ENCODE data around the gene HERPUD1.

Gene HERPUD1

DNA sequence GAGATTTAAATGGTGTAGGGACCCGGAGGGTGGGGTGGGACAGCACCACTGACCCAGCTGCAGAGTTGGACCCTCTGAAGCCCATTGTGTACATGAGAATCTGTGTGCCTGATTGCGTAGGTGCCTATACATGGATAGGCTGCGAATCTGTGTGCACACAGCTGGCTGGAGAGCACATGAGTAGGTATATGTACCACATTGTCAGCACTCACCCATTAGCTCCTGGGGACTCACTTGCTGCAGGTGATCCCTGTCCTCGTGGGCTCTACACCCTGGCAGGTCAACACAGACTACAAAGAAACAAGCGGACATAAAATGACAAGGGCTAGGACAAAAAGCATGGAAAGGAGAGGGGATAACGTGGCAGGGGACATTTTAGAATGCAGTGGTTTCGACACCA lies 18.5 kb downstream of the HERPUD1 start:
- no peak for DNase-seq (ENCODE audit: low read depth)
- no peak overlapping the region for H3K4me3 ChIP-seq (ENCODE audit: low read depth, low read length)

DNA sequence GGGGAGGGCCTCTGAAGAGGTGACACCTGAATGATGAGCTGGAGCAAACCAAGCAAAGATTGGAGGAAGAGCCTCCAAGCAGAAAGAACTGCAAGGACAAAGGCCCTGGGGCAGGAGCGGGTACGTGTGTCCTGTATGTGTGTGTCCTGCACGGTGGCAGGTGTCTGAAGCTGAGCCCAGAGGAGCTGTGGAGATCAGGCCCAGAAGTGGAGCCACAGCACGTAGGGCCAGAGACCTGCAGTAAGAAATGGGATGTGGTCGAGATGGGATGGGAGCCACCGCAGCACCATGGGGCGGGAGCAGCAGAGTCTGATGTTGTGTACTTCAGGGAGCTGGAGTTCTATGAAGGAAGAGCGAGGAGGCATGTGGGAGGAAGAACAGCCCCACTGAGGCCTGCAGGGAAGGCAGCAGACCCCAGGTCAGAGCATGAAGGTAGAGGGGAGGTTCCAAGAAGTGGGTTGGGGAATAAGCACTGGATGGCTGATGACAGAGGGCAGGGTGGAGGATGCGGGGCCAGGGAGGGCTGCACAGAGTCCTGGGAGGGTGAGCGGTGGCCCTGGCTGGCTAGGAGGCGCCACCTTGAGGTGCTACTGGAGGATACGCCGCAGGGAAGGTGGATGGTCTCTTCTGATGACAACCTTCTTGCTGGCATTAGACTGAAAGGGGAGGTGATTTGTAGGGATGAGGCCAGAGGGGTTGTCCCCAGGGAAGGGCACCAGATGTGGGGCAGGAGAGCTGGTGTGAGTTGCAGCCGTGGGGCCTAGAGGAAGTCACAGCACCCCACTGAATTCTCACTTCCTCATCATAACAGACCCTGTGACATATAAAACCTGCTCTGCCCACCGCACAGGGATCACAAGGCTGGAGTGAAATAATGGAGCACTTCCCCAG lies 19.2 kb downstream of the HERPUD1 start:
- DNase-seq (ENCODE audit: low read depth) = no peak
- H3K4me3 ChIP-seq (ENCODE audit: low read depth, low read length) = no peak overlapping the region

DNA sequence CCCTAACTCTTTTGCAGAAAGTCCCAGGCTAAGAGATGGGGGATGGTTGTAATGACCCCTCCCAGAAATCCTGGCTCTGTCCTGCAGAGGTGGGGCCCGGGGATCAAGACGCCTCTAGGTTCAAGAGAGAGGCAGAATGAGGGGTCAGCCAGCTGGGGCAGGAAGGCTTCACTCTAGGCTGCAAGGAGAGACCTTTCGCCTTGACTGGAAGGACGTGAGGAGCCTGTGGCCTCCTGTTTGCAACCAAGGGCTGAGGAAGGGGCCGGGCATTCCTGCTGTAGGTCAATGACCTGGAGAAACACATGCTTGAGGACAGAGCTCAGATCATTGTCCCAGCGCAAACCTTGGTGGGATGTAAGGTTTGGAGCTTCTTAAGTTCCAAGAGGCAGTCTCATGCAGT lies 21.1 kb downstream of the HERPUD1 start:
- no peak for DNase-seq (ENCODE audit: low read depth)
- no peak overlapping the region for H3K4me3 ChIP-seq (ENCODE audit: low read depth, low read length)

DNA sequence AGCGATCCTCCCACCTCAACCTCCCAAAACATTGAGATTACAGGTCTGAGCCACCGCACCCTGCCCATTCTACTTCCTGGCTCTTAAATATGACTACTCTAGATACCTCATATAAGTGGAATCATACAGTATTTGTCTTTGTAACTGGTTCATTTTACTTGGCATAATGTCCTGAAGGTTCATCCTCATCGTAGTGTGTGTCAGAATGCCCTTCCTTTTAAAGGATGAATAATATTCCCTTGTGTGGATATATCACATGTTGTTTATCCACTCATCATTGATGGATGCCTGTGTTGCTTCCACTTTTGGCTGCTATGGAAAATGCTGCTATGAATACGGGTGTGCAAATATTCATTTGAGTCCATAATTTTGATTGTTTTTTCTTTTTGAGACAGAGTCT lies 24.1 kb downstream of the HERPUD1 start:
- DNase-seq (ENCODE audit: low read depth) = no peak
- H3K4me3 ChIP-seq (ENCODE audit: low read depth, low read length) = no peak overlapping the region

DNA sequence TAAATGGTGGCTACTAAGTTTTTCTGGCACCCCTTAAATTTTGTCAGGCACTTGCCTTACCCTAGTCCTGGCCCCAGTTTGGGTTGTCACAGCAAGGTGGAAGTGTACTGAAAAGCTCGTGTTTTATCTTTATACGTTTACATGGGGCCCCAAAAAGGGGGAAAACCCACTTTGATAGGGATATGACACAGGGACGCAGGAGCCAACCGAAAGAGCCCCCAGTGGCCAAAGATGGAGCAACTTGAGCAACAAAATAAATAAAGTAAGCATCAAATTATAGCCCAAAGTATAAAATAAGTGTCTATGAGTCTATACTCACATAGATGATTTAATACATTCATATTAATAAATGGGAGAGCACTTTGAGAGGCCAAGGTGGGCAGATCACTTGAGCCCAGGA lies 24.8 kb downstream of the HERPUD1 start:
- DNase-seq (ENCODE audit: low read depth) = no peak

DNA sequence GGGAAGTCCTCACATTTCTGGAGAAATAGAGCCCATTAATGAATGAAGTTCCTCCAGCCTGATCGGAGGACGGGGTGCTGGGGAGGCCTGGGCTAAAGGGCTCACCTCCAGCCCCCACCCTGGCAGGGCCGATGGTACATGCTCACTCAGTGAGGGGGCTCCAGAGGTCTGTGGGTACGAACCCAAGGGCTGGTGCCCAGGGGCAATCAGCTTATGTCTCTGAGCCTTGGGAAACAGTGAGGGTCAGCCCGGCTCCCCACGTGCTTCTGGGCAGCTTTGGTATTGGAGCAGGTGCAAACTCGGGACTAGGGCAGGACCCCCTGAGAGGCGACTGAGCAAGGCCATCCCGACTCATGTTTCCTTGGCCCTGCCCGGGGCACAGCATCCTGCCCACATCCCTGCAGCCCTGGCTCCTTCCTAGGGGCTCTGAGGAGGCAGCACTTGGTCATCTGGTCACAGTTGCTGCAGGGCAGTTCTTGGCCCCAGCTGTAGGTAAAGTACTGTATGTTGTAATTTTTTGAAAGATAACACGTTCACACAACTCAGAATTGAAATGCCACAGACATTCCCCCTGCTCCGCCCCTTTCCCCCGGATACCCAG lies 28.8 kb downstream of the HERPUD1 start:
- DNase-seq (ENCODE audit: low read depth) = no peak
- H3K4me3 ChIP-seq (ENCODE audit: low read depth, low read length) = no peak overlapping the region

More for the DNA sequence above, 24.8 kb downstream of the HERPUD1 start:
- H3K4me3 ChIP-seq (ENCODE audit: low read depth, low read length) = no peak overlapping the region

DNA sequence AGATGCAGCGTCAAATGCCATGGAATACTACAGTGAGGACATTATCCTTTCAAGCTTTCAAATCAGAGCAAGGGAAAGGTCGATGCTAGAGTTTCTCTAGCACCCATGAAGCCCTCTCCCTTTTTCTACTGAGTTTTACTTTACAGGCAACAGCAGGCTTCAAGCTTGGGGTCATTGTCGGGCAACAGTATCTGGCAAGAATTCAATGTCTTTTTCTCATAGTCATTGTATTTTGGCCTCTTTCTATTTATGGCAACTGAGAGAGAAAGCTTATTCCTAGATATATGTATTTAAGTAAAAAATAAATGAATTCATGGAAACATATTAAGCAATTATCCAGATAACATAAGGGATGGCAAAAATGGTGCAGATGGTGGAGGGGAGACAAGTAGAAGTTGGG lies 29.4 kb downstream of the HERPUD1 start:
- DNase-seq (ENCODE audit: low read depth) = no peak

DNA sequence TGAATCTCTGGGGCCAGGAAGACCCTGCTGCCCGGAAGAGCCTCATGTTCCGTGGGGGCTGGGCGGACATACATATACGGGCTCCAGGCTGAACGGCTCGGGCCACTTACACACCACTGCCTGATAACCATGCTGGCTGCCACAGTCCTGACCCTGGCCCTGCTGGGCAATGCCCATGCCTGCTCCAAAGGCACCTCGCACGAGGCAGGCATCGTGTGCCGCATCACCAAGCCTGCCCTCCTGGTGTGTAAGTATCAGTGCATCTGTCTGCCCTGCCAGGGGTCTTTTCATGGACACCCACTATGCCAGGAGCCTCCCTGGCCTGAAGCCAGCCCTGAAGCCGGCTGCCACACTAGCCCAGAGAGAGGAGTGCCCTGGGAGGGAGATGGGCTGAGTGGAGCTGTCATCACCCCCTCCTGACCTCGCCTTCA lies 29.9 kb downstream of the HERPUD1 start, which contains the start of gene CETP:
Gene CETP (plus strand): TSS at position 100 of the 431 bp plus-strand sequence. CDS start 30 bp downstream, at position 130.
- no peak within 1 kb of the TSS for H3K4me3 ChIP-seq (ENCODE audit: low read depth, low read length)
- DNase-seq (ENCODE audit: low read depth) = no peak

More for the DNA sequence above, 29.4 kb downstream of the HERPUD1 start:
- H3K4me3 ChIP-seq (ENCODE audit: low read depth, low read length) = no peak overlapping the region

DNA sequence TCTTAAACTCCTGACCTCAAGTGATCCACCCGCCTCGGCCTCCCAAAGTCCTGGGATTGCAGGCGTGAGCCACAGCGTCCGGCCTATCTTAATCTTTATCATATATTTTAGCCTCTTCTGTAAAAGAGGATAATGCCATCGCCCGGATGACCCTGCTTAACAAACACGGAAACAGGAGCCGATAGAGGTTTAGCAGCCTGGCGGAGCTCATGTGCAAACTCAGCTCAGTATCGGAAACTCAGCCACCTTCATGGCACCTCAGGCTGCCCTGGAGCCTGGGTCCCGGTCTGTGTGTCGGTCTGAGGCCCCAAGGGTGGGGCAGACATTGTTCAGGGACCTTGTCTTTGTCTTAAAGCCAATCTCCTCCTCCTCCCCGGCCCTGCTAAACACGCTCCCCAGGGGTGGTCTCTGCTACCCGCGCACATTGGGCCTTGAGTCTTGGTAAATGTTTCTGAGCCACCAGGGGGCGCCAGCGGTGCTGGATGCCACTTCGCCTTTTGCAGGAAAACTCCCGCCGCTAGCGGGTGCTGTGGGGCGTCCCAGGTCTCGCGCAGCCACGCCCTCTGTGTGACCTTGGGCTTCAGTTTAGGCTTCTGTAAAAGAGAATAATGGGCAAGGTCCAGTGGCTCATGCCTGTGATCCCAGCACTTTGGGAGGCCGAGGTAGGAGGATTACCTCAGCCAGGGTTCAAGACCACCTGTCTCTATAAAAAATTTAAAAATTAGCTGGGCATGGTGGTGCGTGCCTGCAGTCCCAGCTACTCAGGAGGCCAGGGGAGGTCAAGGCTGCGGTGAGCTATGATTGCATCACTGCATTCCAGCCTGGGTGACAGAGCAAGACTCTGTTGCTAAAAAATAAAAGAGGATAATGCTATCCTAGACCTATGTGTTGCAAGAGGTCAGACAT lies 32.6 kb downstream of the HERPUD1 start:
- DNase-seq (ENCODE audit: low read depth) = peak; percentile 76
- H3K4me3 ChIP-seq (ENCODE audit: low read depth, low read length) = no peak overlapping the region

DNA sequence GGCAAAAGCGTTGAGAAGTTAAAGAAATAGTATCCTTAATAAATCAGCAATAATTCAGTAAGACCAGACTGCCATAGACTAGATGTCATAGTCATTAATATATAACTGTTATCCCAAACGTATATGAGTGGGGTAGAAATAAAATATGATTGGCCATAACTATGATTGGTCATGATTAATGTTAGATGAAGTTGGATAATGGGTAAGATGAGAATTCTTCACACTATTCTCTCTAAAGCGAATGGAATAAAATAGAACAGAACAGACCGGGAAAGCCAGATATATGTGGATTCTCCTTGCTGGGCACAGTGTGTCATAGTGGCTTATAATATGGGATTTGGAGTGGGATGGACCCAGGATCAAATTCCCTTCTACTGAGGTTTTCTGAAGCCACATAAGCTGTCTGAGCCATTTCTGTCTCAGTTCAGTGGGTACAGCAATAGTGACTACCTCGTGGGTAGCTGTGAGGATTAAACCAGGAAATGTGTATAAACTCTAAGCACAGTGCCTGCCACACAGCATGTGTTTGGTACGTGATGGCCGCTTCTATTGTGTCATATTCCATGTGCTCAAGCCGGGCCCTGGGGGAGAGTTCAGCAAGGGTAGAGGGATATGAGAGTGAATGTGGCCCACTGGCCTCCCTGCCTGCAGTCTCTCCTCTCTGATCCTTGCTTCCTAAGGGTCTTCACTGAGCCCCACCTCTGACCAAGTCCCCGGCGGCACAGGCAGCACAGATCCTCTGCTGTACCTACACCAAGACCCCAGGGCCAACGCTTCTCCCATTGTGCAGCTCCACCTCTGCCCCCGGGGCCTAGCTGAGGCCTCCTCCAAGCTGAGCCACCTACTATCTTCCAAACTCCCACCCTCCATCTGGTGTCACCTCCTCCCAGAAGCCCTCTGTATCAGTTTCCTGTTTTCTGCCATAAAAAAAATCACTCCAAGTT lies 33.5 kb downstream of the HERPUD1 start:
- DNase-seq (ENCODE audit: low read depth) = no peak
- no peak overlapping the region for H3K4me3 ChIP-seq (ENCODE audit: low read depth, low read length)

DNA sequence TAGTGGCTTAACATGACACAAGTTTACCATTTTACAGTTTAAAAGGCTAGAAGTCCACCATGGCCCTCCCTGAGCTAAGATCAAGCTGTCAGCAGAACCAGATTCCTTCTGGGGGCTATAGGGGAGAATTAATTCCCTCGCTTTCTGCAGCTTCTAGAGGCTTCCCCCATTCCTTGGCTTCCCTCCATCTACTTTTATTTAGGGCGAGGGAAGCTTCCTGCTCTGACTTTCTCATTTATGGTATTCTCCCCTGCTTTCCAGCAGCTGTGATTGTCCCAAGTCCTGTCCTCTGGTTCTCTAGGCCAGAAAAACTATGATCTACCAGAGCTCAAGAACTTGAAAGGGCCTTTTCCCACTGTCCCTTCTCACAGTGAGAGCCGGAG lies 34.1 kb downstream of the HERPUD1 start:
- H3K4me3 ChIP-seq (ENCODE audit: low read depth, low read length) = no peak overlapping the region
- no peak for DNase-seq (ENCODE audit: low read depth)

DNA sequence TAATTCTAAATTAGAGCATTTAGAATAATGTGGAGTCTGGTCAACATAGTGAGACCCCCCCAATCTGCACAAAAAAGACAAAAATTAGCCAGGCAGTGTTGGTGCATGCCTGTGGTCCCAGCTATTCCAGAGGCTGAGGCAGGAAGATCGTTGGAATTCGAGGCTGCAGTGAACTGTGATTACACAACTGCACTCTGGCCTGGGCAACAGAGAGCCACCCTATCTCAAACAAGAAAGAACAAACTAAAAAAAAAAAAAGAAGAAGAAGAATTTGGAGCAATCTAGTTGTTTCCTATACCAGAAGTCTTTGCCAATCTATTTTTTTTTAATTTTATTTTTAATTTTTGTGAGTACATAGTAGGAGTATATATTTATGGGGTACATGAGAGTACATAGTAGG lies 35.8 kb downstream of the HERPUD1 start:
- no peak for DNase-seq (ENCODE audit: low read depth)
- H3K4me3 ChIP-seq (ENCODE audit: low read depth, low read length) = no peak overlapping the region

DNA sequence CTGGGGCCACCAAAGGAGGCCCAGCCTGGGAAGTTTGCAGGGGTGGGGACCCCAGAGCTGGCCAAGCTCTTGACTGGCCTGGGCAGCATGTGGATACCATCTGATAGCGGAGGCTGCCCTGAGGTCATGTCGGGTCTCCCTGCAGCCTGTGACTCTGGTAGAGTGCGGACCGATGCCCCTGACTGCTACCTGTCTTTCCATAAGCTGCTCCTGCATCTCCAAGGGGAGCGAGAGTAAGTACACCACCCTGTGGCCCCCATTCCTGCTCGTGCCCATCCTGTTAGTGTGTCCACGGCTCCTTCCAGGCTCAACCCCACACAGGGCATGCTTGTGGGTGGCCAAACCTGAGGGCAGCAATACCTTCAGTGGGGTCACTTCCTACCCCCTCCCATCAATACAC lies 37.8 kb downstream of the HERPUD1 start:
- DNase-seq (ENCODE audit: low read depth) = no peak
- no peak overlapping the region for H3K4me3 ChIP-seq (ENCODE audit: low read depth, low read length)

DNA sequence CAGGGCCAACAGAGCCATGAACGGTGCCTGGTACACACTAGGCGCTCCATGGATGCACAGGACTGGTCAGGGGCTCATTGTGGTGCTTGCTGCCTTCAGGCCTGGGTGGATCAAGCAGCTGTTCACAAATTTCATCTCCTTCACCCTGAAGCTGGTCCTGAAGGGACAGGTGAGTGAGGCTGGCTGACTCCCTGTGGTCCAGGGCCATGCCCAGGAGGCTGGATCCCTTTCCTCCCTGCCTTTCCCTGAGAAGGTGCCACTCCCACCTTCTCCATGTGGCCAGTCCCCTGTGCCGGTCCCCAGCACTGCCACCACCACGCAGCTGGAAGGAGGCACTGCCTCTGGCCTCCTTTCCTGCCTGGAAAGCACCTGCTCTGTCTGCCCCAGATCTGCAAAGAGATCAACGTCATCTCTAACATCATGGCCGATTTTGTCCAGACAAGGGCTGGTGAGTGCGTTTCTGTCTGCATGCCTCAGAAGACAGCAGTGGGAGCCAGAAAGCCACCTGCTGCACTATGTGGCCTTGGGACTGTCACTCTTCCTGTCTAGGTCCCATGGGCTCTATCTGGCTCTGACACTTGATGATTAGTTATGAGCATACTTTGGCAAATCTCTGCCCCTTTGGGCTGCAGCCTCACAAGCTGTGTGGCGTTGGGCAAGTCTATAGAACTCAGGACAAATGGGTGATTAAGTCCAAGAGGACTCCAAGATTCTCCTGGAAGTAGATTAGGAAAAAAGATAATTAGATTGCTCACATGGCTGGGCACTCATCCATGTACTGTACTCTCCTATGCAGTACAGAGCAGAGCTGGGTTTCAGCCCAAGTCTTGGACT lies 39.2 kb downstream of the HERPUD1 start:
- DNase-seq (ENCODE audit: low read depth) = no peak
- no peak overlapping the region for H3K4me3 ChIP-seq (ENCODE audit: low read depth, low read length)

DNA sequence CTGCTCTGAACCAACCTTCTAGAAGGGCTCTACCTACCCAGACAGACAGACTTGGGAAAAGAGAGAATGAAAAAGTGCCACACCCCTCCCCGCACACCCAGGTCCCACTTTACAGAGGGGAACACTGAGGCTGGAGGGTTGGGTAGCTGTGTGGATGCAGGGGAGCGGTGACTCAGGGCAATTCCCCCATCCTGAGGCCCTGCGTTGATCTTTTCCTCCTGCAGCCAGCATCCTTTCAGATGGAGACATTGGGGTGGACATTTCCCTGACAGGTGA lies 39.8 kb downstream of the HERPUD1 start:
- no peak overlapping the region for H3K4me3 ChIP-seq (ENCODE audit: low read depth, low read length)
- DNase-seq (ENCODE audit: low read depth) = no peak

DNA sequence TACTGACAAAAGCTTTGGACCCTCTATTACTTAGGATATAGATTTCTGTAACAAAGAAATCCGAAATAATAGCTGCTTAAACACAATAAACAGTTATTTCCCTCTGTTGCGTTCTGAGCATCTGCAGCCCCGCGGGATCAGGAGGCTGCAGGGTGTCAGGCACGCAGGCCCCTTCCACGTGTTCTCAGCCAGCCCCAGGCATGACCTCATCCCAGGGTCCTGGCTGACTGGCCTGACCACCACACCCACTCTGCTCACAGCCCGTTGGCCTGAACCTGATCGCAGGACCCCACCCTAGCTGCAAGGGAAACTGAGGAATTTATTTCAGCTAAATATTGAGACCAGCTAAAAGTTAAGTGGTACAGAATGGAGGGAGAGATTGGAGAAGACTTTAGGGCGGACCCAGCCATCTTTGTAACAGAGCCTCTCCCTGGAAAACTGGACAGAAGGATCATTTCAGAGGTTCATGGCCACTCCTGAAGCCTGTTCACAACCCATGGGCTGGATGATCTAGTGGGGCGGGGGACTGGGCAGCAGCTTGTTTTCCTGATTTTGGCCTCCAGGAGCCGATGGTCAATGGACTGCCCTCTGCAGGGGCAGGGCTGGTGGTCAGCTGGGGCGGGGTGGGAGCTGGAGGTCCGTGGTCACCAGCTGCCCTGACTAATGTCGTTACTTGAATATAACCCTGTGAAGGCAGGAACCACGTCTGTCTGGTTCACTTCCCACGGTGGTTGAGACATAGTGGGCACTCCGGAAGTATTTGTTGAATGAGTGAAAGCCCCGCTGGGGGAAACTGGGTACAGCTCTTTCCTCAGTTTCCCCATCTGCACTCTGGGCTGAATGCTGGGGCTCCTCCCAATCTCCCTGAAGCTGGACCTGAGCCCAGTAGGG lies 40.7 kb downstream of the HERPUD1 start:
- H3K4me3 ChIP-seq (ENCODE audit: low read depth, low read length) = no peak overlapping the region
- DNase-seq (ENCODE audit: low read depth) = no peak

DNA sequence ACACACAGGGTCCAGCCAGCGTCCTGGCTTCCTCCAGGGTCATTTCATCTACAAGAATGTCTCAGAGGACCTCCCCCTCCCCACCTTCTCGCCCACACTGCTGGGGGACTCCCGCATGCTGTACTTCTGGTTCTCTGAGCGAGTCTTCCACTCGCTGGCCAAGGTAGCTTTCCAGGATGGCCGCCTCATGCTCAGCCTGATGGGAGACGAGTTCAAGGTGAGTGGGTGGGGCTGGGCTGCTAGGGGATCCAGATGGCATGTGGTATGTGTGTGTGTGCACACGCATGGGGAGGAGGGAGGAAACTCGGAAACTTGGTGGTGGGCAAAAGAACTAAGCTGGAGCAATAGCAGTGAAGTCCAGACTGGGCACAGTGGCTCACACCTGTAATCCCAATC lies 41.4 kb downstream of the HERPUD1 start:
- no peak for DNase-seq (ENCODE audit: low read depth)
- H3K4me3 ChIP-seq (ENCODE audit: low read depth, low read length) = no peak overlapping the region
